Measurements from ENCODE around the gene SHROOM1. TPM values are rescaled to one million over a fixed set of nuclear protein-coding genes. Genes with fewer than 3 reads are reported as not detected.

SHROOM1 gene
- total and polyA plus RNA-seq, 2 donors (not counting 3 experiments of a cell fraction or from before 2014, with no cell fraction given), result 12.8 to 20.9 TPM

- Histone ChIP-seq H3K9ac (replicated peaks; ENCODE audit: extremely low read depth, insufficient read depth, low read length) (no peak overlapping the region), H3K36me3 (ENCODE audit: control insufficient read depth in 2 of 2, extremely low read depth in 1 of 2, insufficient read depth in 2 of 2, low read length in 2 of 2) (no peaks in the 10 kb centered on the region), H2AFZ (ENCODE audit: low read depth, low read length) (no peak overlapping the region), H4K20me1 (replicated peaks; ENCODE audit: control insufficient read depth, extremely low read depth, insufficient read depth, low read length) (no peaks in the 10 kb centered on the region), H3K9me3 (replicated peaks; ENCODE audit: control insufficient read depth, insufficient read depth, low read length) (no peaks in the 10 kb centered on the region), H3K4me1 (ENCODE audit: control insufficient read depth, extremely low read depth, insufficient read depth, low read length) (peaks cover 12% of the 10 kb centered on the region), H3K4me2 (ENCODE audit: insufficient read depth, low read length) (no peak overlapping the region), H3K27me3 (ENCODE audit: control insufficient read depth in 2 of 2, insufficient read depth in 2 of 2, low read length in 2 of 2) (no peaks in the 10 kb centered on the region), H3K9me1 (replicated peaks; ENCODE audit: control insufficient read depth, extremely low read depth, insufficient read depth, low read length) (no peaks in the 10 kb centered on the region), H3K27ac (ENCODE audit: insufficient read depth, low read depth, low read length) (no peak overlapping the region), H3K4me3 (replicated peaks in 1 of 3; ENCODE audit: insufficient read depth in 1 of 3, low read depth in 1 of 3, low read length in 3 of 3) (no peak overlapping the region), H3K79me2 (ENCODE audit: control insufficient read depth, insufficient read depth, low read length) (no peaks in the 10 kb centered on the region)
- POLR2A ChIA-PET, result no interaction called here
- no peak for FAIRE-seq
- no peak for DNase-seq (ENCODE audit: low read depth, low spot score)
- intact Hi-C loops (cut with micrococcal nuclease), result no loop called here
- CTCF ChIA-PET, result interaction anchor here (1.2 to 1.9 kb wide), 2 partner anchors 12 to 34 kb away, joined by 4 to 11 read pairs; no protein-coding TSS in a partner anchor
- TF ChIP-seq POLR2A (IDR thresholded peaks at IDR 0.05; ENCODE audit: low read depth, low read length) (no peak), GATA2 (IDR thresholded peaks at IDR 0.05; ENCODE audit: insufficient read depth, insufficient read length, low read depth, low read length) (no peak), JUN (IDR thresholded peaks at IDR 0.05; ENCODE audit: borderline replicate concordance, insufficient read depth, insufficient read length, low read depth) (no peak), POLR2AphosphoS5 (IDR thresholded peaks at IDR 0.05; ENCODE audit: insufficient read depth, low read depth, low read length) (no peak), EZH2 (IDR thresholded peaks at IDR 0.05; ENCODE audit: borderline replicate concordance, low read depth, low read length, severe bottlenecking) (no peak), CTCF (IDR thresholded peaks at IDR 0.05; ENCODE audit: extremely low read depth in 1 of 2, insufficient read depth in 1 of 2, low read depth in 1 of 2, low read length in 2 of 2) (no peak), MYC (IDR thresholded peaks at IDR 0.05; ENCODE audit: low read depth, low read length) (no peak), FOS (IDR thresholded peaks at IDR 0.05; ENCODE audit: borderline replicate concordance, insufficient read depth, low read length) (no peak), MAX (IDR thresholded peaks at IDR 0.05; ENCODE audit: insufficient read depth, insufficient read length) (no peak)
- BruUV-seq (replicated peaks), result no TSS peak
- dilution Hi-C loops (cut with MboI; ENCODE audit: extremely low pct_ligation_motif_present, low sequenced_read_pairs), result no loop called here
Observed at GRCh38 chr5:132785864-132786263, 44.6 kb downstream of the SHROOM1 start.
